Measurements from ENCODE around the gene KMT2D. TPM values are rescaled to one million over a fixed set of nuclear protein-coding genes. Genes with fewer than 3 reads are reported as not detected.

KMT2D gene
- polyA plus RNA-seq, 1 of the 3 experiments (the other 2 are of a cell fraction): 30.5 TPM

GRCh38 chr12:49013428-49013827, 47.2 kb downstream of the KMT2D start:
- no peaks in the 10 kb centered on the region for H3K27me3 ChIP-seq (ENCODE audit: insufficient read depth)
- ChIA-PET POLR2A (no interaction called here), CTCF (interaction anchor here (1.8 to 11.3 kb wide), 4 partner anchors 15 to 35 kb away, joined by 4 to 136 read pairs (median 9); partner anchors contain the start of genes DDN and WNT1)
- H3K9me3 ChIP-seq: no peaks in the 10 kb centered on the region
- no peak overlapping the region for H2AFZ ChIP-seq (ENCODE audit: low read depth)
- H3K27ac ChIP-seq (ENCODE audit: low read depth in 2 of 2, low read length in 1 of 2): no peak overlapping the region
- peaks cover 3% of the 10 kb centered on the region for H3F3A ChIP-seq (replicated peaks; ENCODE audit: insufficient read depth)
- no peaks in the 10 kb centered on the region; the same call in none of the 2 replicates for H4K20me1 ChIP-seq (ENCODE audit: insufficient read depth)
- no peak overlapping the region for H3K4me2 ChIP-seq
- H3K36me3 ChIP-seq (replicated peaks in 1 of 2; ENCODE audit: control insufficient read depth in 1 of 2, insufficient read depth in 2 of 2, low read length in 1 of 2): peaks cover 13 to 38% of the 10 kb centered on the region in 2 experiments
- no peak overlapping the region for H3K4me3 ChIP-seq (ENCODE audit: low read depth in 2 of 2, low read length in 1 of 2)
- H3K4me1 ChIP-seq (ENCODE audit: control insufficient read depth in 1 of 2, insufficient read depth in 2 of 2, low read depth in 1 of 2, low read length in 1 of 2): peaks cover 0 to 7% of the 10 kb centered on the region in 2 experiments; a peak in 2 of 4 replicates
- TF ChIP-seq CHD2 (IDR thresholded peaks at IDR 0.05; ENCODE audit: low read length, partially characterized antibody) (no peak), TAF1 (IDR thresholded peaks at IDR 0.05; ENCODE audit: borderline replicate concordance, low read depth, low read length) (no peak), MEF2A (IDR thresholded peaks at IDR 0.05; ENCODE audit: borderline replicate concordance, low read depth) (no peak), RCOR1 (IDR thresholded peaks at IDR 0.05; ENCODE audit: low read length) (no peak), FOXJ3 (CRISPR knock-in tag; IDR thresholded peaks at IDR 0.05) (no peak), IRF3 (IDR thresholded peaks at IDR 0.05; ENCODE audit: low read depth, low read length) (no peak), USF2 (IDR thresholded peaks at IDR 0.05; ENCODE audit: borderline replicate concordance, low read depth, low read length) (no peak), RXRA (IDR thresholded peaks at IDR 0.05; ENCODE audit: borderline replicate concordance, low read depth) (no peak), RFX5 (IDR thresholded peaks at IDR 0.05; ENCODE audit: low read length) (no peak), NFIC (IDR thresholded peaks at IDR 0.05; ENCODE audit: borderline replicate concordance) (no peak), SMC3 (IDR thresholded peaks at IDR 0.05; ENCODE audit: low read depth, low read length) (no peak), FOSL2 (IDR thresholded peaks at IDR 0.05; ENCODE audit: borderline replicate concordance, low read depth) (no peak), EP300 (IDR thresholded peaks at IDR 0.05; ENCODE audit: borderline replicate concordance in 1 of 2, low read depth in 1 of 2, low read length in 1 of 2) (no peak)
- TF ChIP-seq, protein P1, sequence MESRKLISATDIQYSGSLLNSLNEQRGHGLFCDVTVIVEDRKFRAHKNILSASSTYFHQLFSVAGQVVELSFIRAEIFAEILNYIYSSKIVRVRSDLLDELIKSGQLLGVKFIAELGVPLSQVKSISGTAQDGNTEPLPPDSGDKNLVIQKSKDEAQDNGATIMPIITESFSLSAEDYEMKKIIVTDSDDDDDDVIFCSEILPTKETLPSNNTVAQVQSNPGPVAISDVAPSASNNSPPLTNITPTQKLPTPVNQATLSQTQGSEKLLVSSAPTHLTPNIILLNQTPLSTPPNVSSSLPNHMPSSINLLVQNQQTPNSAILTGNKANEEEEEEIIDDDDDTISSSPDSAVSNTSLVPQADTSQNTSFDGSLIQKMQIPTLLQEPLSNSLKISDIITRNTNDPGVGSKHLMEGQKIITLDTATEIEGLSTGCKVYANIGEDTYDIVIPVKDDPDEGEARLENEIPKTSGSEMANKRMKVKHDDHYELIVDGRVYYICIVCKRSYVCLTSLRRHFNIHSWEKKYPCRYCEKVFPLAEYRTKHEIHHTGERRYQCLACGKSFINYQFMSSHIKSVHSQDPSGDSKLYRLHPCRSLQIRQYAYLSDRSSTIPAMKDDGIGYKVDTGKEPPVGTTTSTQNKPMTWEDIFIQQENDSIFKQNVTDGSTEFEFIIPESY (IDR thresholded peaks at IDR 0.05; ENCODE audit: borderline replicate concordance, low read depth): no peak
- TF ChIP-seq, protein P2, sequence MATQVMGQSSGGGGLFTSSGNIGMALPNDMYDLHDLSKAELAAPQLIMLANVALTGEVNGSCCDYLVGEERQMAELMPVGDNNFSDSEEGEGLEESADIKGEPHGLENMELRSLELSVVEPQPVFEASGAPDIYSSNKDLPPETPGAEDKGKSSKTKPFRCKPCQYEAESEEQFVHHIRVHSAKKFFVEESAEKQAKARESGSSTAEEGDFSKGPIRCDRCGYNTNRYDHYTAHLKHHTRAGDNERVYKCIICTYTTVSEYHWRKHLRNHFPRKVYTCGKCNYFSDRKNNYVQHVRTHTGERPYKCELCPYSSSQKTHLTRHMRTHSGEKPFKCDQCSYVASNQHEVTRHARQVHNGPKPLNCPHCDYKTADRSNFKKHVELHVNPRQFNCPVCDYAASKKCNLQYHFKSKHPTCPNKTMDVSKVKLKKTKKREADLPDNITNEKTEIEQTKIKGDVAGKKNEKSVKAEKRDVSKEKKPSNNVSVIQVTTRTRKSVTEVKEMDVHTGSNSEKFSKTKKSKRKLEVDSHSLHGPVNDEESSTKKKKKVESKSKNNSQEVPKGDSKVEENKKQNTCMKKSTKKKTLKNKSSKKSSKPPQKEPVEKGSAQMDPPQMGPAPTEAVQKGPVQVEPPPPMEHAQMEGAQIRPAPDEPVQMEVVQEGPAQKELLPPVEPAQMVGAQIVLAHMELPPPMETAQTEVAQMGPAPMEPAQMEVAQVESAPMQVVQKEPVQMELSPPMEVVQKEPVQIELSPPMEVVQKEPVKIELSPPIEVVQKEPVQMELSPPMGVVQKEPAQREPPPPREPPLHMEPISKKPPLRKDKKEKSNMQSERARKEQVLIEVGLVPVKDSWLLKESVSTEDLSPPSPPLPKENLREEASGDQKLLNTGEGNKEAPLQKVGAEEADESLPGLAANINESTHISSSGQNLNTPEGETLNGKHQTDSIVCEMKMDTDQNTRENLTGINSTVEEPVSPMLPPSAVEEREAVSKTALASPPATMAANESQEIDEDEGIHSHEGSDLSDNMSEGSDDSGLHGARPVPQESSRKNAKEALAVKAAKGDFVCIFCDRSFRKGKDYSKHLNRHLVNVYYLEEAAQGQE (IDR thresholded peaks at IDR 0.05; ENCODE audit: low read depth, low read length): no peak
- H3K9ac ChIP-seq: no peak overlapping the region
- WGBS (ENCODE audit: low lambda C conversion rate): 97% methylated on average over 3 of the region's 3 CpGs
- no peaks in the 10 kb centered on the region for H3K9me2 ChIP-seq
- peaks cover 39% of the 10 kb centered on the region for H3K79me2 ChIP-seq (ENCODE audit: insufficient read depth)
- DNase-seq: no peak

All from SK-N-SH (cell line).